K562 (cell line): ENCODE results near the gene TRMT1. TPM values are rescaled to one million over a fixed set of nuclear protein-coding genes. Genes with fewer than 3 reads are reported as not detected.

Source experiments
- ARID1B ChIP-seq: fragments of 450-650 bp; IDR thresholded peaks from 2 replicates; pipeline ENCODE4 v1.6.1; 2016; ENCODE audit warnings: antibody characterized with exemption, mild to moderate bottlenecking, inconsistent platforms
- CREB3L1 ChIP-seq: fragments of 450-650 bp; IDR thresholded peaks from 2 replicates; pipeline ENCODE4 v1.6.1; 2014; ENCODE audit warnings: low read depth, mild to moderate bottlenecking, moderate library complexity, borderline replicate concordance
- DIDO1 ChIP-seq: fragments of 450-650 bp; IDR thresholded peaks from 2 replicates; pipeline ENCODE4 v1.6.1; 2016; ENCODE audit warnings: low read depth, missing biosample characterization, missing genetic modification characterization
- ETV1 ChIP-seq: fragments of 450-650 bp; conservative IDR thresholded peaks from 2 replicates; pipeline ENCODE4 v1.6.1; 2016; ENCODE audit warnings: missing genetic modification characterization, control low read depth, low read depth, missing compliant biosample characterization
- HBP1 ChIP-seq: fragments of 450-650 bp; formaldehyde crosslinking; IDR thresholded peaks from 2 replicates; pipeline ENCODE4 v1.4.0; 2022; ENCODE audit warnings: missing genetic modification characterization
- ID3 ChIP-seq, 2 experiments: fragments of 250-450 bp in 1 of 2; fragments of 450-650 bp in 1 of 2; sonication (Bioruptor Pico) in 1 of 2; IDR thresholded peaks; 2 replicates each; pipeline versions ENCODE4 v1.6.1 to v1.8.0; 2016 to 2021; ENCODE audit warnings: mild to moderate bottlenecking in 2 of 2, moderate library complexity in 2 of 2, missing compliant biosample characterization in 1 of 2, missing genetic modification characterization in 1 of 2
- NR2C2 ChIP-seq, 2 experiments: fragments of 200-800 bp in 1 of 2; sonication (Bioruptor generic) in 1 of 2; sonication (generic) in 1 of 2; formaldehyde crosslinking in 1 of 2; IDR thresholded peaks; 2 replicates each; pipeline versions ENCODE4 v1.6.1 to v1.8.0; 2016 to 2022; ENCODE audit warnings: mild to moderate bottlenecking in 1 of 2, missing compliant biosample characterization in 1 of 2, missing genetic modification characterization in 1 of 2, missing genetic modification reagents in 1 of 2
- RNF2 ChIP-seq: sonication (generic); IDR thresholded peaks from 2 replicates; pipeline ENCODE4 v1.6.1; 2016
- SAFB ChIP-seq: fragments of 200-400 bp; formaldehyde crosslinking; IDR thresholded peaks from 2 replicates; pipeline ENCODE4 v1.6.1; 2017; ENCODE audit warnings: low read depth, low read length, borderline replicate concordance
- THAP7 ChIP-seq: fragments of 250-450 bp; sonication (Bioruptor Pico); IDR thresholded peaks from 2 replicates; pipeline ENCODE4 v1.5.0; 2021
- U2AF1 ChIP-seq: fragments of 200-400 bp; formaldehyde crosslinking; optimal IDR thresholded peaks from 2 replicates; pipeline ENCODE3; 2017; ENCODE audit warnings: mild to moderate bottlenecking, low read depth, low read length, moderate library complexity
- ZBTB17 ChIP-seq: fragments of 450-650 bp; formaldehyde crosslinking; IDR thresholded peaks from 2 replicates; pipeline ENCODE4 v1.4.0; 2020; ENCODE audit warnings: mild to moderate bottlenecking
- ZBTB33 ChIP-seq: sonication (generic); formaldehyde crosslinking; IDR thresholded peaks from 2 replicates; pipeline ENCODE4 v1.8.1; 2023; ENCODE audit warnings: mild to moderate bottlenecking, missing genetic modification reagents
- ZNF644 ChIP-seq: fragments of 200-800 bp; sonication (Bioruptor generic); IDR thresholded peaks from 2 replicates; pipeline ENCODE4 v1.6.1; 2016; ENCODE audit warnings: low read depth, missing genetic modification characterization, missing compliant biosample characterization
- ZNF76 ChIP-seq: fragments of 250-450 bp; sonication (Bioruptor Pico); IDR thresholded peaks from 2 replicates; pipeline ENCODE4 v1.4.0; 2020; ENCODE audit warnings: mild to moderate bottlenecking, moderate library complexity, borderline replicate concordance
- ZNF79 ChIP-seq: fragments of 250-450 bp; sonication (Bioruptor Pico); IDR thresholded peaks from 2 replicates; pipeline ENCODE4 v1.4.0; 2020; ENCODE audit warnings: low read depth, mild to moderate bottlenecking, moderate library complexity
- polyA plus RNA-seq, 8 experiments: library from polyadenylated mRNA; depleted of rRNA in 4 of 8; stranded (reverse) in 5 of 8; unstranded in 3 of 8; fragments of >200 nt; fragmentation: Nextera tagmentation in 2 of 8; fragmentation: Illumina TruSeq in 1 of 8; extraction: Ambion mirVana in 2 of 8; extraction: Trizol in 1 of 8; gene quantifications; 2 replicates each; pipeline versions ENCODE4 v1.2.1 to v1.2.3, GENCODE V29; 2011 to 2014; ENCODE audit warnings: inconsistent platforms in 1 of 8, missing spikeins in 1 of 8
- total RNA-seq, 7 experiments: library from RNA; depleted of rRNA in 6 of 7; stranded (reverse); fragments of >200 nt in 6 of 7; fragmentation: Illumina TruSeq in 2 of 7; extraction: Trizol in 2 of 7; gene quantifications; 2 replicates each; pipeline versions ENCODE4 v1.2.1 to v1.2.3, GENCODE V29; 2011 to 2021; ENCODE audit warnings: low replicate concordance in 1 of 7

Gene TRMT1
- total and polyA plus RNA-seq, 9 of the 15 experiments (the other 6 are each of a cell fraction or from before 2014, with no cell fraction given), result 5.8 to 158 (median 54.3) TPM

- TF ChIP-seq ZBTB33 (CRISPR knock-in tag), result peak; percentile 88
- 0 out of 2 replicates have a peak, but pooled peaks have one; percentile 18 for TF ChIP-seq ZNF79 (CRISPR knock-in tag)
- peak; percentile 44; the same call in 1 of the 2 replicates for TF ChIP-seq ZNF644 (tag)
- TF ChIP-seq ETV1 (tag), result peak; percentile 37; the same call in 1 of the 2 replicates
- TF ChIP-seq U2AF1, result no peak
- peak; percentile 71; the same call in 1 of the 2 replicates for TF ChIP-seq NR2C2 (CRISPR knock-in tag; IDR thresholded peaks at IDR 0.05)
- TF ChIP-seq NR2C2 (tag; IDR thresholded peaks at IDR 0.05), result no peak
- TF ChIP-seq RNF2, result 0 out of 2 replicates have a peak, but pooled peaks have one; percentile 31
- TF ChIP-seq ZNF76 (CRISPR knock-in tag), result peak; percentile 84; the same call in 1 of the 2 replicates
- peak; percentile 44; the same call in 1 of the 2 replicates for TF ChIP-seq THAP7 (CRISPR knock-in tag)
- TF ChIP-seq CREB3L1, result no peak
- TF ChIP-seq ZBTB17 (CRISPR knock-in tag), result peak; percentile 90
- no peak for TF ChIP-seq ID3 (CRISPR knock-in tag; IDR thresholded peaks at IDR 0.05)
- TF ChIP-seq ID3 (tag; IDR thresholded peaks at IDR 0.05), result 0 out of 2 replicates have a peak, but pooled peaks have one; percentile 68
- TF ChIP-seq SAFB, result 0 out of 2 replicates have a peak, but pooled peaks have one; percentile 39
- no peak for TF ChIP-seq HBP1
- no peak for TF ChIP-seq DIDO1 (tag)
- 0 out of 2 replicates have a peak, but pooled peaks have one; percentile 29 for TF ChIP-seq ARID1B
Observed at GRCh38 chr19:13104360-13104847, 12.1 kb downstream of the TRMT1 start (continued).
